ENCODE measurements around the gene POP7.
"Not testable (repeated sequence)": the region's sequence is repeated elsewhere in the genome, so short reads cannot be mapped to it uniquely, and the experiment has no call there.

The POP7 gene

GRCh38 chr7:100723732-100724275 is 17.9 kb downstream of the POP7 start:
- no peak for DNase-seq (ENCODE audit: low read depth, low spot score)

GRCh38 chr7:100724364-100724763 is 18.4 kb downstream of the POP7 start:
- DNase-seq (ENCODE audit: low read depth, low spot score), result not testable (repeated sequence)

GRCh38 chr7:100726996-100727761 is 21.3 kb downstream of the POP7 start:
- DNase-seq (ENCODE audit: low read depth, low spot score), result no peak

- no peak for DNase-seq (ENCODE audit: low read depth, low spot score)
Observed at GRCh38 chr7:100728196-100728595, 22.3 kb downstream of the POP7 start.

- DNase-seq (ENCODE audit: low read depth, low spot score), result no peak
Observed at GRCh38 chr7:100730136-100730800, 24.3 kb downstream of the POP7 start.

- no peak for DNase-seq (ENCODE audit: low read depth, low spot score)
Observed at GRCh38 chr7:100731937-100732636, 26.2 kb downstream of the POP7 start.

- no peak for DNase-seq (ENCODE audit: low read depth, low spot score)
Observed at GRCh38 chr7:100735730-100736129, 29.8 kb downstream of the POP7 start.

DNA sequence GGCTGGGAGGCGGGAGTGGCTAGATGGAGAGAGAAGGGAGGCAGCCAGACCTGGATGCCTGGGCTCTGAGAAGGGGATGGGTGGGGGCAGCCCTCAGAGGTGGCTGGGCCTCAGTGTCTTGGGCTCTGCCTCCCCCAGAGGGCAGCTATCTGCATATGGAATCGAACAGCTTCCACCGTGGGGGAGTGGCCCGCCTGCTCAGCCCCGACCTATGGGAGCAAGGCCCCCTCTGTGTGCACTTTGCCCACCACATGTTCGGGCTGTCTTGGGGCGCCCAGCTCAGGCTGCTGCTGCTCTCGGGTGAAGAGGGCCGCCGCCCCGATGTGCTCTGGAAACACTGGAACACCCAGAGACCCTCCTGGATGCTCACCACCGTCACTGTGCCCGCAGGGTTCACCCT is 30.8 kb downstream of the POP7 start:
- no peak for DNase-seq (ENCODE audit: low read depth, low spot score)

DNA sequence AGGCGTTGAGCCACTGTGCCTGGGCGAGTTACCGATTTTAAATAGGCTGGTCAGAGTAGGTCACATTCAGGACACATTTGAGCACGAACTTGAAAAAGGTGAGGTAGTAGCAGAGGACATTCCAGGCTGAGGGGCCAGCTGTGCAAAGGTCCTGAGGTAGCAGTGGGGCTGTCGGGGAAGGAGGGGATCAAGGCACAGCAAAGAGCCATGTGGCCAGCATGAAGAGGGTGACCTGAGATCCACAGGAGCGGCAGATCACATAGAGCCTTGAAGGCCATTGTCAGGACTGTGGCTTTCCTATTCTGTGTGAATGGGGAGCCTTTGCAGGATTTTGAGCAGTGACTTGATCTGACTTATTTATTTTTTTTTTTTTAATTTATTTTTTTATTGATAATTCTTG is 34.0 kb downstream of the POP7 start:
- no peak for DNase-seq (ENCODE audit: low read depth, low spot score)

DNA sequence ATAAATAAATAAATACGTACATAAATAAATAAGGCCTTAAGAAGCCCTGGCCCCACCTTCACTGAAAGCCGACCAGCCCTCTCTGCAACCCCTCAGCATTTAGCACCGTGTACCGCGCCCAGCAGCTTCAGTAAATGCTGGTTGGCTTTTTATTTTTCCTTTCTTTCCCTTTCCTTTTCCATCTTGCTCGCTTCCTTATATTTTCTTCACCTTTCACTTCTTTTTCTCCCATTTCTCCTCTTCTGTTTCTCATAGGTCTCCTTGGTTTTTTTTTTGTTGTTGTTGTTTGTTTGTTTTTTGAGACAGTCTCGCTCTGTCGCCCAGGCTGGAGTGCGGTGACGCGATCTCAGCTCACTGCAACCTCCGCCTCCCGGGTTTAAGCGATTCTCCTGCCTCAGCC is 38.7 kb downstream of the POP7 start:
- DNase-seq (ENCODE audit: low read depth, low spot score), result no peak

DNA sequence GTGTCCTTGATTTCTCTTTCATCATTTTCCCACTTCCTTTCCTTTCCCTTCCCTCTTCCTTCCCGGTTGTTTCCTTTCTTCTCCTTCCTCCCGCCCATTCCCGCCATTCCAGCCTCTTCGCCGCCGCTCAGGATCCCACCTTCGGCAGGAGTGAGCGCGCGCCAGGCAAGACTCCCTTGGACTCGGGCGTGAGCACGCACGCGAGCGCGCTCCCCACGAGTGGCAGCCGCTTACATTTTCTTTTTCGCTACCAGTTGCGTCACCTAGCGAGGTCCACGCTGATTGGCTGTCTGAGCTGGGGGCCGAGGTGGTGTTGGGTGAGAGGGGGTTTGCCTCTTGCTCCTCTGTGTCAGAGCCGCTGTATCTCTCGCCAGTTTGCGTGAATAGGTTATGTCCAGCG is 39.3 kb downstream of the POP7 start:
- DNase-seq (ENCODE audit: low read depth, low spot score), result no peak

GRCh38 chr7:100752994-100753393 is 47.1 kb downstream of the POP7 start:
- DNase-seq (ENCODE audit: low read depth, low spot score), result no peak

- DNase-seq (ENCODE audit: low read depth, low spot score), result no peak
Observed at GRCh38 chr7:100753750-100754149, 47.8 kb downstream of the POP7 start.

All from iPS DF 19.7 (cell line).